T-helper 1 cell (primary cell): ENCODE measurements around the gene GALP.
"Not testable (repeated sequence)": the region's sequence is repeated elsewhere in the genome, so short reads cannot be mapped to it uniquely, and the experiment has no call there.

Experiments used
- DNase-seq, 5 donors: peaks; one replicate each; pipeline ENCODE4 v3.0.0-alpha.2; 2012 to 2020

The GALP gene

GRCh38 chr19:56148955-56149655 is 26.7 kb upstream of the GALP start:
- not testable (repeated sequence) for DNase-seq

GRCh38 chr19:56149656-56150038 is 26.2 kb upstream of the GALP start:
- DNase-seq, result no peak

DNA sequence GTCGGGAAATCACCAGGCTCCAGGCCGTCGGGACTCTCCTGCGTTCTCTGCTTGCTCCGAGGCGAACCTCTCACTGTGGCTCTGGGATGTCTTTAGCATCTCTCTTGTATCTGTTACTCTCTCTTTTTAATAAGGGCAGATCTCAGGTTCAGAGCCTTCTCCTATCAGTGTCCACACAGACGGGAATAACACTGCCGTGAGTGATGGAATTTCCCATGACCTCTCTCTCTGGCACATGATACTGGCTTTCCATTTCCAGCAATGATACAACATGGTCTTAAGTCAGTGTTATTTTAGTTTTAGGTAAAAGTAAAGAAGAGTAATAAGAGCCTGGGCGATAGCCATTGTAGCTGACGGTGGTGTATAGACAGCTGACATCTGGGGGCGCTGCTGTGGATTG is 25.4 kb upstream of the GALP start:
- no peak for DNase-seq

- no peak for DNase-seq
Observed at GRCh38 chr19:56152644-56153043, 23.2 kb upstream of the GALP start.

GRCh38 chr19:56153507-56153906 is 22.3 kb upstream of the GALP start:
- DNase-seq, result no peak

- DNase-seq, result no peak
Observed at GRCh38 chr19:56155124-56155687, 20.6 kb upstream of the GALP start.

GRCh38 chr19:56156768-56157167 is 19.0 kb upstream of the GALP start:
- DNase-seq, result no peak

GRCh38 chr19:56158170-56158757 is 17.5 kb upstream of the GALP start:
- no peak for DNase-seq

- no peak for DNase-seq
Observed at GRCh38 chr19:56159009-56159559, 16.7 kb upstream of the GALP start.

GRCh38 chr19:56159622-56160271 is 16.1 kb upstream of the GALP start:
- DNase-seq, result no peak

- no peak for DNase-seq
Observed at GRCh38 chr19:56161534-56161933, 14.3 kb upstream of the GALP start.

GRCh38 chr19:56162258-56162657 is 13.6 kb upstream of the GALP start:
- no peak for DNase-seq

- DNase-seq, result no peak
Observed at GRCh38 chr19:56163097-56163496, 12.7 kb upstream of the GALP start.

- no peak for DNase-seq
Observed at GRCh38 chr19:56167064-56167578, 8.7 kb upstream of the GALP start.

DNA sequence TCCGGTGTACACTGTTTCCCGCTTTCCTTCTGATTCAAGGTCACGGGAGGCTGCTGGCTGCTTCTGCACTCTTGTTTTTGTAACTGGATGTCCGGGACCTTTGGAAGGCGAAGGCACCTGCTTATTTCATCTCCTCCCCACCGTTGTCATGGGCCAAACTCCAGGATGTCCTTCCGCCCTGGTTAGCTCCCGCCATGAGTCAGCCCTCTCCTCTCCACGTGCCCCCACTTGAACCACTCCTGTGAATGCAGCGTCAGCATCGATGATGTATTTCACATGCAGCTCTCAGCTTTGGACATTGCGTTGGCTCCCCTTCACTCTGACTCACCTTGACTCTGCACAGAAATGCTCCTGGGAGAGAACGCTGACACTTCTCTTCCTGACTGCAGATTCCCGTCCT is 5.5 kb upstream of the GALP start:
- DNase-seq, result no peak

DNA sequence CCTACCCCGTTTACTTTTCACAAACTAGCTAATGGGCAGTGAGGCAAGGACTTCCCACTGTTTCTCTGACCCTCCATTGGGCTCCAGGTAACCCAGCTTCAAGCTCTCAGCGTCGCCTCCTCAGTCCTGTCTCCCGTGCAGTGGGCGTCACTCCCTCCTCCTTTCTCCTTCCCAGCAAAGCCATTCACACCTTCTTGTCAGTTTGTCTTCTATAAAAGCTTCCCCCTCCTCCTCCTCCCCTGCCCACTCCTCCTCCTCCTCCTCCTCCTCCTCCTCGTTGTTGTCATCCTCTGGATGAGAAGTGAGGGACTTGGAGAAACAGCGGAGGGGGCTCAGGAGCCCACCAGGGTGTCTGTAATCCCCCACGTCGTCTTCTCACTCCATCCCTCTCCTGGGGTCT is 1.7 kb upstream of the GALP start:
- DNase-seq, result no peak

DNA sequence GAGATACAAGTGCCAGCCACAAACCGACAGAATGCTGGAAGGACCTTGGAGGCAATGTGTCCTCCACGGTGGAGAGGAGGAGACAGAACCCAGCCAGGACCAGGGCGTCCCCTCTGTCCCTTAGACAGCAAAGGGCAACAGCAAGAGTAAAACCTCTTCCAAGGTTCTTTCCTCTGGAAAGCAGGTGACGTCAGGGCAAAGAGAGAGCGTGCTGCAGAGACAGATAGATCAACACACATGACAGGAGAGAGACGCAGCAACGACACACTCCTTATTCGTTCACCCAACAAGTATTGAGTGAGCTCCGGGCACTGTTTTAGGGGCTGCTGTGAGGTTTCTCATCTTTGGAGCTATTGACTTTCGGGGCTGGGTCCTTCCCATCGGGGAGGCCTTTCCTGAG is 1.3 kb upstream of the GALP start:
- DNase-seq, result no peak

DNA sequence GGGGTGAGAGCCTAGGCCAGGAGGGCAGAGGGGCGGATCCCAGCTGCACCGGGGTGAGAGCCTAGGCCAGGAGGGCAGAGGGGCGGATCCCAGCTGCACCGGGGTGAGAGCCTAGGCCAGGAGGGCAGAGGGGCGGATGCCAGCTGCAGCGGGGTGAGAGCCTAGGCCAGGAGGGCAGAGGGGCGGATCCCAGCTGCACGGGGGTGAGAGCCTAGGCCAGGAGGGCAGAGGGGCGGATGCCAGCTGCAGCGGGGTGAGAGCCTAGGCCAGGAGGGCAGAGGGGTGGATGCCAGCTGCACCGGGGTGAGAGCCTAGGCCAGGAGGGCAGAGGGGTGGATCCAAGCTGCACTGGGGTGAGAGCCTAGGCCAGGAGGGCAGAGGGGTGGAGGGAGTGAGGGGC is 502 bp downstream of the GALP start:
- not testable (repeated sequence) for DNase-seq

GRCh38 chr19:56176881-56177280 is 1.1 kb downstream of the GALP start:
- no peak for DNase-seq

DNA sequence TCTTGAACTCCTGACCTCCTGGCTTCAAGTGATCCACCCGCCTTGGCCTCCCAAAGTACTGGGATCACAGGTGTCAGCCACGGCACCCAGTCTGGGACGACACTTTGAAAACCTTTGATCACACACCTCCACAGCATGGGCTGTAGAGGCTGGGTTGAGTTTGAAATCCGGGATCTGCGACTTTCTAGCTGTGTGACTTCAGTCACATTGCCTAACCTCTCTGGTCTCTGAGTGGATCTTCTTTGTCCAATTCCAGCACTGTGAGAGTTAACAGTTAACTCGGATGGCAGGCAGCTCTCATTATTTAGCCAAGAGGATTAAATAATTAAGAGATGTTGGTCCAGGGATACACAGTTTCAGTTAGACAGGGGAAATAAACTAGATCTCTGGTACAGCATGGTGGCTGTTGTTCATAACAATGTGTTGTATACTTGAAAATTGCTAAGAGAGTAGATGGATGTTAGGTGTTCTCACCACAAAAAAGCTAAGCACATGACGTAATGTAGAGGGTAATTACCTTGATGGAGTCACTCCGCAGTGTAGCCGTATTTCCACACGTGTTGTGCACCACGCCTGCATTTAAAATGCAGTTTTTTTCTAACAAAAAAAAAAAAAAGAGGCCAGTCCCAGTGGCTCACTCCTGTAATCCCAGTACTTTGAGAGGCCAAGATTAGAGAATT is 1.9 kb downstream of the GALP start:
- DNase-seq, result no peak

GRCh38 chr19:56189785-56190184 is 14.0 kb downstream of the GALP start:
- DNase-seq, result no peak

DNA sequence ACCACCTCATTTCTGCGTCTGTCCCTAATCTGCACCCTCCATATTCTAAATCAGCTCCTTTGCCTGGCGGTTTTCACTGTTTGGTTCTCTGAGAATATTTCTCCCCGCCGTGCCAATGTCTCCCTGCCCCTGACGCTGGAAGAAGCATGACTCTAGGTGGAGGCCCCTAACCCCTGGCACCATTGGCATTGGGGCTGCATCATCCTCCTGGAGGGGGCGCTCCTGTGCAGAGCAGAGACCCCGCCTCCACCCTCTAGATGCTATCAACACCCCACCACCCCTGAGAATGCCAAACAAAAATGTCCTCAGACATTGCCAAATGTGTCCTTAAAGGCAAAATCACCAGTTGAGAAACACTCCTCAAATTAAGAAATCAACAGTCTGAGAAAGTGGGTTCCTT is 15.3 kb downstream of the GALP start:
- no peak for DNase-seq

DNA sequence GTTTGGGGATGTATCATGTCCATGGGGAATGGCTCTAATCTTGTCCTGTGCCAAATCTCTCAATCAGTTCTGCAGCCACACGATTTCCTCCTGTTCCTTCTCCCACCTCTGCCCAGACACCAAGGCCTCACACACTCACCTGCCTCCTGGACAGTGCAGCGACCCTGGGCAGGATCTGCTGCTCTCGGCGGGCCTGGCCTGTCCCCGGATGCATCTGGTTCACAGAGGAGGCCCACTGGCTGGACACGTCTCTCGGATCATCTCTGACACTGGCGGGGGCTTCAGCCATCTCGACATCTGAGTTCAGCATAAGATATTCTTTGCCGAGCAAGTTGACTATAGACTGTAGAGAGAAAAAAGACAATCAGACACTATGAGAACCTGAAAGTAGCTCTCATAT is 15.9 kb downstream of the GALP start:
- no peak for DNase-seq
